ENCODE data around the gene FAM222B. TPM values are rescaled to one million over a fixed set of nuclear protein-coding genes. Genes with fewer than 3 reads are reported as not detected.

The FAM222B gene
- total and polyA plus RNA-seq, 4 donors = 2.8 to 5.4 (median 4.1) TPM

DNA sequence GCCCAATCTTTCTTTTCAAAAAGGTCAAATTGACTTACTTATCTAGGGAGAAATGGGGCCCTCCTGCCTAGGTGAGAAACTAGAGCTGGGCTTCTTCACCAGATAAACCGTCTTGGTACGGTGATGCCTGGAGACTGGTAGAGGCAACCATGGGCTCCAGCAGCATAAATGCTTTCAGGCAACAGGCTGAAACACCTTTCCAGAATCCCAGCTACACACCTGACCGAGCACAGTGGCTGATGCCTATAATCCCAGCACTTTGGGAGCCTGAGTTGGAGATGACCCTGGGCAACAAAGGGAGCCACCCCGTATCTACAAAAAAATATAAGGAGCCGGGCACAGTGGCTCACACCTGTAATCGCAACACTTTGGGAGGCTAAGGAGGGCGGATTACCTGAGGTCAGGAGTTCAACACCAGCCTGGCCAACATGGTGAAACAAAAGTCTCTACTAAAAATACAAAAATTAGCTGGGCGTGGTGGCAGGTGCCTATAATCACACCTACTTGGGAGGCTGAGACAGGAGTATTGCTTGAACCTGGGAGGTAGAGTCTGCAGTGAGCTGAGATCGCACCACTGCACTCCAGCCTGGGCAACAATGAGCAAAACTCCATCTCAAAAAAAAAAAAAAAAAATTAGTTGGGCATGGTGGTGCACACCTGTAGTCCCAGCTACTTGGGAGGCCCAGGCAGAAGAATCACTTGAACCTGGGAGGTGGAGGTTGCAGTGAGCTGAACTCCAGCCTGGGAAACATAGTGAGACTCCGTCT, 90.8 kb downstream of the FAM222B start:
- H3K27me3 ChIP-seq (ENCODE audit: control insufficient read depth in 4 of 4, insufficient read depth in 4 of 4, low read length in 3 of 4) = no peaks in the 10 kb centered on the region
- H3K4me1 ChIP-seq (ENCODE audit: control insufficient read depth in 4 of 4, insufficient read depth in 4 of 4, low read length in 3 of 4) = peaks cover 6 to 26% (median 15%) of the 10 kb centered on the region in 4 donors
- WGBS = 95% methylated on average over 10 of the region's 10 CpGs
- no peak overlapping the region for H3K27ac ChIP-seq (ENCODE audit: low read depth in 1 of 2, low read length in 2 of 2)
- no peak overlapping the region for H3K4me3 ChIP-seq (ENCODE audit: low read depth in 1 of 3, low read length in 3 of 3)
- DNase-seq (ENCODE audit: low spot score) = no peak
- H3K36me3 ChIP-seq (ENCODE audit: control insufficient read depth in 4 of 4, insufficient read depth in 3 of 4, low read depth in 1 of 4, low read length in 3 of 4) = peaks cover 4 to 33% (median 22%) of the 10 kb centered on the region in 4 donors
- TF ChIP-seq, protein P1, sequence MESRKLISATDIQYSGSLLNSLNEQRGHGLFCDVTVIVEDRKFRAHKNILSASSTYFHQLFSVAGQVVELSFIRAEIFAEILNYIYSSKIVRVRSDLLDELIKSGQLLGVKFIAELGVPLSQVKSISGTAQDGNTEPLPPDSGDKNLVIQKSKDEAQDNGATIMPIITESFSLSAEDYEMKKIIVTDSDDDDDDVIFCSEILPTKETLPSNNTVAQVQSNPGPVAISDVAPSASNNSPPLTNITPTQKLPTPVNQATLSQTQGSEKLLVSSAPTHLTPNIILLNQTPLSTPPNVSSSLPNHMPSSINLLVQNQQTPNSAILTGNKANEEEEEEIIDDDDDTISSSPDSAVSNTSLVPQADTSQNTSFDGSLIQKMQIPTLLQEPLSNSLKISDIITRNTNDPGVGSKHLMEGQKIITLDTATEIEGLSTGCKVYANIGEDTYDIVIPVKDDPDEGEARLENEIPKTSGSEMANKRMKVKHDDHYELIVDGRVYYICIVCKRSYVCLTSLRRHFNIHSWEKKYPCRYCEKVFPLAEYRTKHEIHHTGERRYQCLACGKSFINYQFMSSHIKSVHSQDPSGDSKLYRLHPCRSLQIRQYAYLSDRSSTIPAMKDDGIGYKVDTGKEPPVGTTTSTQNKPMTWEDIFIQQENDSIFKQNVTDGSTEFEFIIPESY (IDR thresholded peaks at IDR 0.05) = no peak
- no peak for TF ChIP-seq EGR1 (IDR thresholded peaks at IDR 0.05; ENCODE audit: low read depth in 2 of 2)
- TF ChIP-seq YY1 (IDR thresholded peaks at IDR 0.05) = no peak
- TF ChIP-seq JUND (IDR thresholded peaks at IDR 0.05) = no peak
- no peak overlapping the region for H3K9ac ChIP-seq (ENCODE audit: low read depth in 1 of 2, low read length in 2 of 2)
- H3K9me3 ChIP-seq (ENCODE audit: control insufficient read depth in 4 of 4, low read length in 3 of 4) = no peaks in the 10 kb centered on the region

DNA sequence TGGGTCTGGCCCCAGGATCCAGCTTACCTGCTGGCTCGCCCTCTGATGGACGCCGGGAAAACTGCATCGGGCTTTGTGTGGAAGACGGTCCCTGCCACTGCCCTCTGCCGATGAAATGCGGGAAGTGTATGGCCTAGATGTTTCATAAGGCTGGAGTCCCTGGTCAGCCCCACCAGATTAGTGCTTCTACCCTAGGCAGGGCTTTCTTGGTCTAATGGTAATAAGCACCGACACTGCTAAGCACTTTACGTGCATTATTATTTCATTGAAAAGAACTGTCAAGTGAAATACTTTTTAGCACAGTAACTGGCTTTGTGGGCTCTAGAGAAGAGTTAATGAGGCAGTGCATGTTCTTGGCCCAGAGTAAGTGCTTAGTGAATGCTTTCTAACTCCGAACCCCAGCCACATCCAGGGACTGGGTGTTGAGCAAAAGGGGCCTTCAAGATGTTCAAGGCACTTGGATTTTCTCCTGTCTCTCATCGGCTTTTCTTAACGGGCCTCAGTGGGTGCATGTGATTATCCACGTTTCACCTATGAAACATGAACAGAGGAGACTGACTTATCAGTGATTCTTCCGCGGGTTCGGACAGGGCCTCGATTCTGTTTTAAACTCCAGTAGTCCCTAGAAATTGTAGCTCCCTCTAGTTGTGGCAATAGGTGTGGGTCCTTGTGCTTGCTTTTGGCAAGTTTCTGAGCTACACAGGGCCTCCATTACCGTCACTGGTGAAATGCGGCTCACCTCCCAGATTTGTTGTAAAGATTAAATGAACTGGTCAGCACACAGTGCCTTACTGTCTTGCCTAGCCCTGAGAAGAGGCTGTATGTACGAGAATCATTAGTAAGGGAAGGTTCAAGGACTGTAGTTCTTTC, 92.2 kb downstream of the FAM222B start:
- peaks cover 12 to 40% (median 28%) of the 10 kb centered on the region in 4 donors for H3K4me1 ChIP-seq (ENCODE audit: control insufficient read depth in 4 of 4, insufficient read depth in 4 of 4, low read length in 3 of 4)
- no peaks in the 10 kb centered on the region for H3K9me3 ChIP-seq (ENCODE audit: control insufficient read depth in 4 of 4, low read length in 3 of 4)
- peak; percentile 94 for DNase-seq (ENCODE audit: low spot score)
- H3K27me3 ChIP-seq (ENCODE audit: control insufficient read depth in 4 of 4, insufficient read depth in 4 of 4, low read length in 3 of 4) = no peaks in the 10 kb centered on the region
- H3K4me3 ChIP-seq (ENCODE audit: low read depth in 1 of 3, low read length in 3 of 3) = no peak overlapping the region
- H3K36me3 ChIP-seq (ENCODE audit: control insufficient read depth in 4 of 4, insufficient read depth in 3 of 4, low read depth in 1 of 4, low read length in 3 of 4) = peaks cover 4 to 33% (median 22%) of the 10 kb centered on the region in 4 donors
- H3K27ac ChIP-seq (ENCODE audit: low read depth in 1 of 2, low read length in 2 of 2) = no peak overlapping the region
- 35% methylated on average over 20 of the region's 20 CpGs for WGBS
- H3K9ac ChIP-seq (ENCODE audit: low read depth in 1 of 2, low read length in 2 of 2) = no peak overlapping the region
- no peak for TF ChIP-seq FOXA1 (IDR thresholded peaks at IDR 0.05)
- no peak for TF ChIP-seq HNF4G (IDR thresholded peaks at IDR 0.05)
- TF ChIP-seq NR2F2 (IDR thresholded peaks at IDR 0.05) = peak; percentile 40
- no peak for TF ChIP-seq TAF1 (conservative IDR thresholded peaks at IDR 0.05)
- TF ChIP-seq RAD21 (IDR thresholded peaks at IDR 0.05) = peak; percentile 94
- peak; percentile 21 to 59 for TF ChIP-seq RXRA (IDR thresholded peaks at IDR 0.05)
- TF ChIP-seq YY1 (IDR thresholded peaks at IDR 0.05) = peak; percentile 58
- TF ChIP-seq ATF3 (IDR thresholded peaks at IDR 0.05) = no peak
- peak in 1 of 2 donors; percentile 20 for TF ChIP-seq JUND (IDR thresholded peaks at IDR 0.05)
- peak; percentile 26 to 27 for TF ChIP-seq HNF4A (conservative IDR thresholded peaks at IDR 0.05)
- peak; percentile 100 for TF ChIP-seq CTCF (IDR thresholded peaks at IDR 0.05; ENCODE audit: low read depth, low read length, missing input control)
- TF ChIP-seq, protein P2, sequence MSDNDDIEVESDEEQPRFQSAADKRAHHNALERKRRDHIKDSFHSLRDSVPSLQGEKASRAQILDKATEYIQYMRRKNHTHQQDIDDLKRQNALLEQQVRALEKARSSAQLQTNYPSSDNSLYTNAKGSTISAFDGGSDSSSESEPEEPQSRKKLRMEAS (IDR thresholded peaks at IDR 0.05) = peak; percentile 33
- TF ChIP-seq, protein P3, sequence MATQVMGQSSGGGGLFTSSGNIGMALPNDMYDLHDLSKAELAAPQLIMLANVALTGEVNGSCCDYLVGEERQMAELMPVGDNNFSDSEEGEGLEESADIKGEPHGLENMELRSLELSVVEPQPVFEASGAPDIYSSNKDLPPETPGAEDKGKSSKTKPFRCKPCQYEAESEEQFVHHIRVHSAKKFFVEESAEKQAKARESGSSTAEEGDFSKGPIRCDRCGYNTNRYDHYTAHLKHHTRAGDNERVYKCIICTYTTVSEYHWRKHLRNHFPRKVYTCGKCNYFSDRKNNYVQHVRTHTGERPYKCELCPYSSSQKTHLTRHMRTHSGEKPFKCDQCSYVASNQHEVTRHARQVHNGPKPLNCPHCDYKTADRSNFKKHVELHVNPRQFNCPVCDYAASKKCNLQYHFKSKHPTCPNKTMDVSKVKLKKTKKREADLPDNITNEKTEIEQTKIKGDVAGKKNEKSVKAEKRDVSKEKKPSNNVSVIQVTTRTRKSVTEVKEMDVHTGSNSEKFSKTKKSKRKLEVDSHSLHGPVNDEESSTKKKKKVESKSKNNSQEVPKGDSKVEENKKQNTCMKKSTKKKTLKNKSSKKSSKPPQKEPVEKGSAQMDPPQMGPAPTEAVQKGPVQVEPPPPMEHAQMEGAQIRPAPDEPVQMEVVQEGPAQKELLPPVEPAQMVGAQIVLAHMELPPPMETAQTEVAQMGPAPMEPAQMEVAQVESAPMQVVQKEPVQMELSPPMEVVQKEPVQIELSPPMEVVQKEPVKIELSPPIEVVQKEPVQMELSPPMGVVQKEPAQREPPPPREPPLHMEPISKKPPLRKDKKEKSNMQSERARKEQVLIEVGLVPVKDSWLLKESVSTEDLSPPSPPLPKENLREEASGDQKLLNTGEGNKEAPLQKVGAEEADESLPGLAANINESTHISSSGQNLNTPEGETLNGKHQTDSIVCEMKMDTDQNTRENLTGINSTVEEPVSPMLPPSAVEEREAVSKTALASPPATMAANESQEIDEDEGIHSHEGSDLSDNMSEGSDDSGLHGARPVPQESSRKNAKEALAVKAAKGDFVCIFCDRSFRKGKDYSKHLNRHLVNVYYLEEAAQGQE (IDR thresholded peaks at IDR 0.05) = peak; percentile 35
- TF ChIP-seq FOXA2 (IDR thresholded peaks at IDR 0.05) = peak; percentile 11

All from liver (tissue), 9 donors.